ENCODE data around the gene PTPRM. TPM values are rescaled to one million over a fixed set of nuclear protein-coding genes. Genes with fewer than 3 reads are reported as not detected.
A peak's percentile ranks its signal among the peaks of the same experiment; 100 is the strongest.

Gene PTPRM
- polyA plus RNA-seq, 1 of the 3 experiments (the other 2 are of a cell fraction), result 16.0 TPM

DNA sequence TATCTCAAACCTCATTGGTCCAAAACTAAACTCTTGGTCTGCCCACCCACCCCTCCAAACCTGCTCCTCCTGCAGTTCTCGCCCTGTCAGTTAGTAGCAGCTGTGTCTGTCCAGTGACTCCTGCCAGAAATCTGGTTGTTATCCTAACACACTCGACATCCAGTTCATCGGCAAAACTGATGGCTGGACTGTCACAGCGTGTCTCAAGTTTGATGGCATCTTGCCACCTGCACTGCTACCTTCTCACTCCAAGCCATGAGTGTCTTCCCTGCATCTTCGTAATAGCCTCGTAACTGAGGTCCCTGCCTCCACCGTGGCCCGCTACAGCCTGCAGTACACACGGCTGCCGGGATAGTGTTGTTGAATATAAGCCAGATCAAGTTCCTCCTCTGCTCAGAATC lies 572.0 kb downstream of the PTPRM start (continued):
- TF ChIP-seq, protein P1, sequence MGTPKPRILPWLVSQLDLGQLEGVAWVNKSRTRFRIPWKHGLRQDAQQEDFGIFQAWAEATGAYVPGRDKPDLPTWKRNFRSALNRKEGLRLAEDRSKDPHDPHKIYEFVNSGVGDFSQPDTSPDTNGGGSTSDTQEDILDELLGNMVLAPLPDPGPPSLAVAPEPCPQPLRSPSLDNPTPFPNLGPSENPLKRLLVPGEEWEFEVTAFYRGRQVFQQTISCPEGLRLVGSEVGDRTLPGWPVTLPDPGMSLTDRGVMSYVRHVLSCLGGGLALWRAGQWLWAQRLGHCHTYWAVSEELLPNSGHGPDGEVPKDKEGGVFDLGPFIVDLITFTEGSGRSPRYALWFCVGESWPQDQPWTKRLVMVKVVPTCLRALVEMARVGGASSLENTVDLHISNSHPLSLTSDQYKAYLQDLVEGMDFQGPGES (IDR thresholded peaks at IDR 0.05; ENCODE audit: low read depth, low read length), result no peak

DNA sequence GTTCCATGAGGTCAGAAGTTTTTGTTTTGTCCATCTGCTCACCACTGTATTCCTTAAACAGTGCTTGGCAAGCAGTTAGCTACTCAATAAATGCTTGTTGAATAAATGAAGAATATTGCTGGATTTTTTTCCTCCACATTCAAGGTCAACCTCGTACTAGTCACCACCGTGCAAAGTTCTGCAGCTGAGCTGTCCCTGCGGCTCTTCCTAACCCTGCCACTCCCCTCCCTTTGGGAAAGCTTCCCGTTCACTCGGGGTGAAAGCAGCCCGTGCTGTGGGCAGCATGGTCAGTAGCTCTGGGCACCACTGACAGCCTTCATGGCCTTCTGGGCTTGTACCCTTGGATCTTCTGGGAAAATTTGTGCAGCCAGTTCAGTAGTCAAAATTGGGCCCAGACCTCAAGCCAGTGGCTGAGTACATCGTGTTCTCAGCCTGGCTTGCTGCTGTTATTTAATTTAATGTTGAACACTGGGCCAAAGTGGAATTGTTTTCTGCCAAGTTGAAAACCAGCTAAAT lies 572.8 kb downstream of the PTPRM start:
- Histone ChIP-seq H3K27me3 (ENCODE audit: insufficient read depth) (no peaks in the 10 kb centered on the region), H3K27ac (ENCODE audit: low read depth in 2 of 2, low read length in 1 of 2) (peak overlapping the region in 1 of 2 experiments; percentile 71; a peak in 2 of 4 replicates), H3K79me2 (ENCODE audit: insufficient read depth) (no peaks in the 10 kb centered on the region), H3F3A (replicated peaks; ENCODE audit: insufficient read depth) (no peaks in the 10 kb centered on the region), H4K20me1 (ENCODE audit: insufficient read depth) (no peaks in the 10 kb centered on the region), H3K4me3 (ENCODE audit: low read depth in 2 of 2, low read length in 1 of 2) (no peak overlapping the region), H3K9me2 (no peaks in the 10 kb centered on the region), H2AFZ (ENCODE audit: low read depth) (no peak overlapping the region), H3K36me3 (replicated peaks in 1 of 2; ENCODE audit: control insufficient read depth in 1 of 2, insufficient read depth in 2 of 2, low read length in 1 of 2) (no peaks in the 10 kb centered on the region), H3K4me1 (ENCODE audit: control insufficient read depth in 1 of 2, insufficient read depth in 2 of 2, low read depth in 1 of 2, low read length in 1 of 2) (peaks cover 0 to 32% of the 10 kb centered on the region in 2 experiments; a peak in 2 of 4 replicates), H3K4me2 (no peak overlapping the region), H3K9ac (no peak overlapping the region), H3K9me3 (no peaks in the 10 kb centered on the region)
- no peak for DNase-seq
- POLR2A ChIA-PET, result no interaction called here
- TF ChIP-seq NRF1 (IDR thresholded peaks at IDR 0.05; ENCODE audit: low read depth, low read length) (no peak), GABPA (IDR thresholded peaks at IDR 0.05; ENCODE audit: low read depth) (no peak), POLR2AphosphoS5 (IDR thresholded peaks at IDR 0.05; ENCODE audit: low read depth, low read length) (no peak), FOXM1 (IDR thresholded peaks at IDR 0.05; ENCODE audit: low read depth) (no peak), SIN3A (IDR thresholded peaks at IDR 0.05; ENCODE audit: borderline replicate concordance, low read depth, low read length) (no peak), SMC3 (IDR thresholded peaks at IDR 0.05; ENCODE audit: low read depth, low read length) (no peak), EP300 (IDR thresholded peaks at IDR 0.05; ENCODE audit: borderline replicate concordance in 1 of 2, low read depth in 1 of 2, low read length in 1 of 2) (no peak), RXRA (IDR thresholded peaks at IDR 0.05; ENCODE audit: borderline replicate concordance, low read depth) (no peak)
- TF ChIP-seq, protein P2, sequence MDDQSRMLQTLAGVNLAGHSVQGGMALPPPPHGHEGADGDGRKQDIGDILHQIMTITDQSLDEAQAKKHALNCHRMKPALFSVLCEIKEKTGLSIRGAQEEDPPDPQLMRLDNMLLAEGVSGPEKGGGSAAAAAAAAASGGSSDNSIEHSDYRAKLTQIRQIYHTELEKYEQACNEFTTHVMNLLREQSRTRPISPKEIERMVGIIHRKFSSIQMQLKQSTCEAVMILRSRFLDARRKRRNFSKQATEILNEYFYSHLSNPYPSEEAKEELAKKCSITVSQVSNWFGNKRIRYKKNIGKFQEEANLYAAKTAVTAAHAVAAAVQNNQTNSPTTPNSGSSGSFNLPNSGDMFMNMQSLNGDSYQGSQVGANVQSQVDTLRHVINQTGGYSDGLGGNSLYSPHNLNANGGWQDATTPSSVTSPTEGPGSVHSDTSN (IDR thresholded peaks at IDR 0.05), result no peak
- TF ChIP-seq, protein P3, sequence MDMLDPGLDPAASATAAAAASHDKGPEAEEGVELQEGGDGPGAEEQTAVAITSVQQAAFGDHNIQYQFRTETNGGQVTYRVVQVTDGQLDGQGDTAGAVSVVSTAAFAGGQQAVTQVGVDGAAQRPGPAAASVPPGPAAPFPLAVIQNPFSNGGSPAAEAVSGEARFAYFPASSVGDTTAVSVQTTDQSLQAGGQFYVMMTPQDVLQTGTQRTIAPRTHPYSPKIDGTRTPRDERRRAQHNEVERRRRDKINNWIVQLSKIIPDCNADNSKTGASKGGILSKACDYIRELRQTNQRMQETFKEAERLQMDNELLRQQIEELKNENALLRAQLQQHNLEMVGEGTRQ (IDR thresholded peaks at IDR 0.05; ENCODE audit: borderline replicate concordance, low read depth, low read length), result no peak
- TF ChIP-seq, protein P4, sequence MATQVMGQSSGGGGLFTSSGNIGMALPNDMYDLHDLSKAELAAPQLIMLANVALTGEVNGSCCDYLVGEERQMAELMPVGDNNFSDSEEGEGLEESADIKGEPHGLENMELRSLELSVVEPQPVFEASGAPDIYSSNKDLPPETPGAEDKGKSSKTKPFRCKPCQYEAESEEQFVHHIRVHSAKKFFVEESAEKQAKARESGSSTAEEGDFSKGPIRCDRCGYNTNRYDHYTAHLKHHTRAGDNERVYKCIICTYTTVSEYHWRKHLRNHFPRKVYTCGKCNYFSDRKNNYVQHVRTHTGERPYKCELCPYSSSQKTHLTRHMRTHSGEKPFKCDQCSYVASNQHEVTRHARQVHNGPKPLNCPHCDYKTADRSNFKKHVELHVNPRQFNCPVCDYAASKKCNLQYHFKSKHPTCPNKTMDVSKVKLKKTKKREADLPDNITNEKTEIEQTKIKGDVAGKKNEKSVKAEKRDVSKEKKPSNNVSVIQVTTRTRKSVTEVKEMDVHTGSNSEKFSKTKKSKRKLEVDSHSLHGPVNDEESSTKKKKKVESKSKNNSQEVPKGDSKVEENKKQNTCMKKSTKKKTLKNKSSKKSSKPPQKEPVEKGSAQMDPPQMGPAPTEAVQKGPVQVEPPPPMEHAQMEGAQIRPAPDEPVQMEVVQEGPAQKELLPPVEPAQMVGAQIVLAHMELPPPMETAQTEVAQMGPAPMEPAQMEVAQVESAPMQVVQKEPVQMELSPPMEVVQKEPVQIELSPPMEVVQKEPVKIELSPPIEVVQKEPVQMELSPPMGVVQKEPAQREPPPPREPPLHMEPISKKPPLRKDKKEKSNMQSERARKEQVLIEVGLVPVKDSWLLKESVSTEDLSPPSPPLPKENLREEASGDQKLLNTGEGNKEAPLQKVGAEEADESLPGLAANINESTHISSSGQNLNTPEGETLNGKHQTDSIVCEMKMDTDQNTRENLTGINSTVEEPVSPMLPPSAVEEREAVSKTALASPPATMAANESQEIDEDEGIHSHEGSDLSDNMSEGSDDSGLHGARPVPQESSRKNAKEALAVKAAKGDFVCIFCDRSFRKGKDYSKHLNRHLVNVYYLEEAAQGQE (IDR thresholded peaks at IDR 0.05; ENCODE audit: low read depth, low read length), result no peak
- TF ChIP-seq, protein P5, sequence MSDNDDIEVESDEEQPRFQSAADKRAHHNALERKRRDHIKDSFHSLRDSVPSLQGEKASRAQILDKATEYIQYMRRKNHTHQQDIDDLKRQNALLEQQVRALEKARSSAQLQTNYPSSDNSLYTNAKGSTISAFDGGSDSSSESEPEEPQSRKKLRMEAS (IDR thresholded peaks at IDR 0.05; ENCODE audit: low read depth), result no peak
- CTCF ChIA-PET, result interaction anchor here (0.5 to 1.4 kb wide), 4 partner anchors 26 to 351 kb away, joined by 3 to 5 read pairs (median 4); no protein-coding TSS in a partner anchor
- 82% methylated on average over 7 of the region's 7 CpGs for WGBS (ENCODE audit: low lambda C conversion rate)
